ENCODE results near the gene CLCN6. TPM values are rescaled to one million over a fixed set of nuclear protein-coding genes. Genes with fewer than 3 reads are reported as not detected.

CLCN6 gene
- total RNA-seq, 2 donors from 2014 or later: 13.4 to 45.0 TPM

DNA sequence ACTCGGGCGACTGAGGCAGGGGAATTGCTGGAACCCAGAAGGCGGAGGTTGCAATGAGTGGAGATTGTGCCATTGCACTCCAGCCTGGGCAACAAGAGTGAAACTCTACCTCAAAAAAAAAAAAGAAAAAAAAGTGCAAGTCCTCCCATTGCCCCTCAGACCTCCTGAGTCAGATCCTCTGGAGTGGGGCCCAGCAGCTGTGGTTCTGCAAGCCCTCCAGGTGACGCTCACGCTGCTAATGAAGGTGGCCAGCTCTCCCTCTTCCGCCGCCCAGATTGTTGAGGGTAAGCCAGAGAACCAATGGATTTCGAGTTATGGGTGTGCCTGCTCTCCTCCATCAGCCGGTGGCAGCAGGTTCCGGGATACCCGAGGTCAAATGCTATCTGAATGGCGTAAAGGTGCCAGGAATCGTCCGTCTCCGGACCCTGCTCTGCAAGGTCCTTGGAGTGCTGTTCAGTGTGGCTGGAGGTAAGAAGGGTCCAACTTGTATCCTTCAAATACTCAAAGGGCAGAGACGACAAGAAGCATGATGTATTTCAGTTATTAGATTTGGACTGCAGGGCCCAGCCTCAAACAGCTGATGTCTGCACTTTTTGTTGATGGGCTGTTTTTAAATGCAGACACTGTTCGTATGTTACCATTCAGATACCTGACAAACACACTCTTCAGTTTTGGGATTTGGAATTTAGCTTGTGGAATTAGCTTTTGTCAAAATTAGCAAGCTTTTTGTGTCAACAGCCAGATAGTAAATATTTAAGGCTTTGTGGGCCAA is 17.6 kb downstream of the CLCN6 start:
- Histone ChIP-seq H3K4me3 (no peak overlapping the region), H3K4me1 (replicated peaks) (no peaks in the 10 kb centered on the region), H3K36me3 (peaks cover 13 to 18% of the 10 kb centered on the region in 2 donors), H3K27me3 (replicated peaks; ENCODE audit: insufficient read depth) (no peaks in the 10 kb centered on the region), H3K9me3 (no peaks in the 10 kb centered on the region), H3K27ac (no peak overlapping the region)
- WGBS: 91% methylated on average over 17 of the region's 17 CpGs
- no peak for DNase-seq (ENCODE audit: low spot score)
- intact Hi-C loops (cut with DNase I): no loop called here
- no peak for TF ChIP-seq POLR2AphosphoS5 (IDR thresholded peaks at IDR 0.05)
- no peak for TF ChIP-seq POLR2A (IDR thresholded peaks at IDR 0.05)
- TF ChIP-seq, protein P1, sequence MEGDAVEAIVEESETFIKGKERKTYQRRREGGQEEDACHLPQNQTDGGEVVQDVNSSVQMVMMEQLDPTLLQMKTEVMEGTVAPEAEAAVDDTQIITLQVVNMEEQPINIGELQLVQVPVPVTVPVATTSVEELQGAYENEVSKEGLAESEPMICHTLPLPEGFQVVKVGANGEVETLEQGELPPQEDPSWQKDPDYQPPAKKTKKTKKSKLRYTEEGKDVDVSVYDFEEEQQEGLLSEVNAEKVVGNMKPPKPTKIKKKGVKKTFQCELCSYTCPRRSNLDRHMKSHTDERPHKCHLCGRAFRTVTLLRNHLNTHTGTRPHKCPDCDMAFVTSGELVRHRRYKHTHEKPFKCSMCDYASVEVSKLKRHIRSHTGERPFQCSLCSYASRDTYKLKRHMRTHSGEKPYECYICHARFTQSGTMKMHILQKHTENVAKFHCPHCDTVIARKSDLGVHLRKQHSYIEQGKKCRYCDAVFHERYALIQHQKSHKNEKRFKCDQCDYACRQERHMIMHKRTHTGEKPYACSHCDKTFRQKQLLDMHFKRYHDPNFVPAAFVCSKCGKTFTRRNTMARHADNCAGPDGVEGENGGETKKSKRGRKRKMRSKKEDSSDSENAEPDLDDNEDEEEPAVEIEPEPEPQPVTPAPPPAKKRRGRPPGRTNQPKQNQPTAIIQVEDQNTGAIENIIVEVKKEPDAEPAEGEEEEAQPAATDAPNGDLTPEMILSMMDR (IDR thresholded peaks at IDR 0.05): no peak

DNA sequence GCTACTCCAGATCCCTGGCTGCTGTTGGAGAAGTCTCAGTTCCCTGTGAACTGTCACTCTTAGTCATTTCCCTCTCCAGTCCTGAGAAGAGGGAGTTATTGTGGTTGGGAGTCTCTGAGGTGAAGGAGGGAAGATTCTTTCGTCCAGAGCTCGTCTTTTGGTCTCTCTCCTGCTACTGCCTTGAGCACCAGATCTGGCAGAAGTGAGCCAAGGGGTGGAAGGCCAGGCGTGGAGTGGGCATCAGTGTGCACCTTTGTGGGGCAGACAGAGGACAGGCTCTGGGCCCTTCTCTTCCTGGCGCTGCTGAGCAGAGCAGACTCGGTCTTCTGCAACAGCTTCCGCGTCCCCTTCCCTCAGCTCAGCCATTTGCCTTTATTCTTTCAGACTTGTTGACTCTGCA is 19.1 kb downstream of the CLCN6 start:
- intact Hi-C loops (cut with DNase I): no loop called here
- TF ChIP-seq POLR2AphosphoS5 (IDR thresholded peaks at IDR 0.05) (no peak), POLR2A (IDR thresholded peaks at IDR 0.05) (no peak)
- TF ChIP-seq, protein P1 (IDR thresholded peaks at IDR 0.05): no peak
- Histone ChIP-seq H3K9me3 (no peaks in the 10 kb centered on the region), H3K36me3 (peaks cover 14 to 27% of the 10 kb centered on the region in 2 donors), H3K4me3 (no peak overlapping the region), H3K27ac (no peak overlapping the region), H3K4me1 (replicated peaks) (no peaks in the 10 kb centered on the region), H3K27me3 (replicated peaks; ENCODE audit: insufficient read depth) (no peaks in the 10 kb centered on the region)
- WGBS: 90% methylated on average over 7 of the region's 7 CpGs
- no peak for DNase-seq (ENCODE audit: low spot score)

DNA sequence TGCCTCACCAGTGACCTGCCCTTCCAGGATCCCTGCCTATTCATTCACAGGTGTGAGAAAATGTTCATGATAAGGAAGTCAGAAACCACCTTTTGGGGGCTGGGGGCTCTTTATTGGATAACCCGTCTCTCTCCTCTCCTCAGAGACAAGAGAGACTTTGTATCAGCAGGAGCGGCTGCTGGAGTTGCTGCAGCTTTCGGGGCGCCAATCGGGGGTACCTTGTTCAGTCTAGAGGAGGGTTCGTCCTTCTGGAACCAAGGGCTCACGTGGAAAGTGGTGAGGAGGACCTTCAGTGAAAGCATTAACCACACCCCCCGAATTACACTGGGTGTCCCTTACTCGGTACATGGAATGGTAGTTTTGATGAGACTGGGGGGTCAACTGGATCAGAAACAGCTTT is 21.0 kb downstream of the CLCN6 start:
- no peaks in the 10 kb centered on the region for H3K27me3 ChIP-seq (replicated peaks; ENCODE audit: insufficient read depth)
- H3K27ac ChIP-seq: no peak overlapping the region
- H3K4me1 ChIP-seq (replicated peaks): no peaks in the 10 kb centered on the region
- TF ChIP-seq, protein P1 (IDR thresholded peaks at IDR 0.05): no peak
- TF ChIP-seq POLR2A (IDR thresholded peaks at IDR 0.05): no peak
- no peak for TF ChIP-seq POLR2AphosphoS5 (IDR thresholded peaks at IDR 0.05)
- 92% methylated on average over 9 of the region's 9 CpGs for WGBS
- peaks cover 14 to 27% of the 10 kb centered on the region in 2 donors for H3K36me3 ChIP-seq
- H3K4me3 ChIP-seq: no peak overlapping the region
- intact Hi-C loops (cut with DNase I): no loop called here
- no peak for DNase-seq (ENCODE audit: low spot score)
- no peaks in the 10 kb centered on the region for H3K9me3 ChIP-seq

DNA sequence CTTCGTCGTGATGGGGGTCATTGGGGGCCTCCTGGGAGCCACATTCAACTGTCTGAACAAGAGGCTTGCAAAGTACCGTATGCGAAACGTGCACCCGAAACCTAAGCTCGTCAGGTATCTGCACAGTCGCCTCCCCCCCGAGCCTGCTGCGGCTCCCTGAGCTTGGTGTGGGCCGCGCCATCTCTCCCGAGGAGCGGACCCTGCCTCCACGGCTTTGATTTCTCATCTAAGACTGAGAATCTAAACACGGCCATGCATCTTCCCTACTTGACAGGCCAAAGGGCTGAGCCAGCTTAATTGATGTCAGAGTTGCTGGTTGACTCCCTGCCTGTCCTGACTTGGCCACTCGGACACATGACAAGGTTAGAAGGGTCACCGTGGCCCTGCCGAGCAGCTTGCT is 22.5 kb downstream of the CLCN6 start:
- Histone ChIP-seq H3K27ac (no peak overlapping the region), H3K36me3 (peaks cover 18 to 27% of the 10 kb centered on the region in 2 donors), H3K4me1 (replicated peaks) (no peaks in the 10 kb centered on the region), H3K27me3 (replicated peaks; ENCODE audit: insufficient read depth) (no peaks in the 10 kb centered on the region), H3K4me3 (no peak overlapping the region), H3K9me3 (no peaks in the 10 kb centered on the region)
- intact Hi-C loops (cut with DNase I): no loop called here
- DNase-seq (ENCODE audit: low spot score): no peak
- no peak for TF ChIP-seq POLR2A (IDR thresholded peaks at IDR 0.05)
- TF ChIP-seq, protein P1 (IDR thresholded peaks at IDR 0.05): no peak
- no peak for TF ChIP-seq POLR2AphosphoS5 (IDR thresholded peaks at IDR 0.05)
- 97% methylated on average over 19 of the region's 19 CpGs for WGBS

All from prostate gland (tissue), 2 donors.